A673 (cell line): ENCODE measurements around the gene TFDP1. TPM values are rescaled to one million over a fixed set of nuclear protein-coding genes. Genes with fewer than 3 reads are reported as not detected.

Experiments
- BruUV-seq: library from RNA; stranded (reverse); fragments of 400-500 nt; replicated peaks from 2 replicates; lab custom pipeline; 2021; lab: Mats Ljungman, UMichigan
- CTCF ChIA-PET: fragments of 300-600 bp; sonication (Branson Sonifier 250); formaldehyde crosslinking; loops from one replicate; lab custom pipeline; 2022; ENCODE audit warnings: antibody characterized with exemption; lab: Charles Lee
- POLR2A ChIA-PET: fragments of 300-600 bp; sonication (Branson Sonifier 250); formaldehyde crosslinking; loops from one replicate; lab custom pipeline; 2022; ENCODE audit warnings: antibody characterized with exemption; ENCODE audit not compliant: low non-redundant PET; lab: Charles Lee
- DNase-seq: peaks from one replicate; pipeline ENCODE4 v3.0.0-alpha.2; 2015; ENCODE audit warnings: low spot score
- H3K27ac ChIP-seq: fragments of 200-600 bp; sonication (generic); 2 replicates; pipeline ENCODE4 v1.5.1; 2016; ENCODE audit warnings: mixed run types, low read depth, mild to moderate bottlenecking, mixed read lengths, antibody characterized with exemption, low read length; ENCODE audit not compliant: poor library complexity, severe bottlenecking
- H3K27me3 ChIP-seq: fragments of 200-600 bp; sonication (generic); replicated peaks from 2 replicates; pipeline ENCODE4 v1.6.1; 2017; ENCODE audit warnings: mixed run types, low read depth, mild to moderate bottlenecking, mixed read lengths, antibody characterized with exemption, low read length; ENCODE audit not compliant: insufficient read depth, poor library complexity
- H3K36me3 ChIP-seq: fragments of 200-600 bp; sonication (generic); 2 replicates; pipeline ENCODE4 v1.6.1; 2016; ENCODE audit warnings: mixed run types, mild to moderate bottlenecking, mixed read lengths, antibody characterized with exemption, low read length; ENCODE audit not compliant: insufficient read depth, poor library complexity, severe bottlenecking
- H3K4me1 ChIP-seq: fragments of 200-600 bp; sonication (generic); 2 replicates; pipeline ENCODE4 v1.6.1; 2017; ENCODE audit warnings: mixed run types, mild to moderate bottlenecking, mixed read lengths, antibody characterized with exemption, low read length; ENCODE audit not compliant: insufficient read depth, poor library complexity, severe bottlenecking
- H3K4me3 ChIP-seq: fragments of 200-600 bp; sonication (generic); 2 replicates; pipeline ENCODE4 v1.5.1; 2016; ENCODE audit warnings: low read depth, mixed run types, mild to moderate bottlenecking, mixed read lengths, low read length; ENCODE audit not compliant: poor library complexity, severe bottlenecking
- H3K9me3 ChIP-seq: fragments of 200-600 bp; sonication (generic); 2 replicates; pipeline ENCODE4 v1.6.1; 2016; ENCODE audit warnings: mixed run types, low read depth, mild to moderate bottlenecking, mixed read lengths, antibody characterized with exemption, low read length; ENCODE audit not compliant: poor library complexity, severe bottlenecking
- EZH2 ChIP-seq: fragments of 200-600 bp; sonication (generic); IDR thresholded peaks from 2 replicates; pipeline ENCODE4 v1.6.1; 2017; ENCODE audit warnings: borderline replicate concordance, low read depth, mild to moderate bottlenecking, mixed read lengths, antibody characterized with exemption, low read length; ENCODE audit not compliant: poor library complexity, severe bottlenecking
- intact Hi-C: fragments of 100-400 bp; cut with micrococcal nuclease; formaldehyde crosslinking; loops from one replicate; pipeline ENCODE4 v1.10.0; 2022; ENCODE audit not compliant: unreplicated experiment
- total RNA-seq: library from RNA; stranded (reverse); gene quantifications from 2 replicates; pipeline ENCODE4 v1.2.3, GENCODE V29; 2021
- TF ChIP-seq, protein P1 (sequence below): fragments of 300-800, 200-600 bp; sonication (generic); conservative IDR thresholded peaks from 2 replicates; pipeline ENCODE4 v1.5.1; 2017; ENCODE audit warnings: low read depth, mild to moderate bottlenecking, antibody characterized with exemption, low read length, moderate library complexity, mixed read lengths

TFDP1 gene
- total RNA-seq, 1 experiment from 2014 or later: 153 TPM

DNA sequence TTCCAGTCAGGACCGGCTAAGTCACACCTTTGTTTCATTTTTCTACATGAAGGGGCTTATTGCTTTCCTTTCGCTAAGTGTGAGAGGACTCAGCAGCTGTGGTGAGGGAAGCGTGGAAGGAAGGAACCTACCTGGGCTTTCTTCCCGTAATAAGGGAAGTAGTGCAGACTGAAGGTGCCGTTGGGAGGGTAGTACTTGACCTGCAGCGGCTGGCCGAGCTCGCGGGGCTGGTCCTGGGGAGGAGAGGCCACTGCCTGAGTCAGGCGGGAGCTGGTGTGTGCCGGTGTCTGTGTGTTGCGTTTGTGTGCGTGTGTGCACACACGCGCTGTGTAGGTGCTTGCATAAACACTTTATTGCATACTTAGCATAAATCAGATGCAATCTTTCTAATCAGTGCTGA lies 65.7 kb downstream of the TFDP1 start:
- Histone ChIP-seq H3K4me3 (no peak overlapping the region), H3K36me3 (no peaks in the 10 kb centered on the region), H3K9me3 (no peaks in the 10 kb centered on the region), H3K27me3 (no peaks in the 10 kb centered on the region), H3K27ac (no peak overlapping the region), H3K4me1 (peaks cover 32% of the 10 kb centered on the region)
- no peak for DNase-seq
- no peak for TF ChIP-seq EZH2
- TF ChIP-seq, protein P1, sequence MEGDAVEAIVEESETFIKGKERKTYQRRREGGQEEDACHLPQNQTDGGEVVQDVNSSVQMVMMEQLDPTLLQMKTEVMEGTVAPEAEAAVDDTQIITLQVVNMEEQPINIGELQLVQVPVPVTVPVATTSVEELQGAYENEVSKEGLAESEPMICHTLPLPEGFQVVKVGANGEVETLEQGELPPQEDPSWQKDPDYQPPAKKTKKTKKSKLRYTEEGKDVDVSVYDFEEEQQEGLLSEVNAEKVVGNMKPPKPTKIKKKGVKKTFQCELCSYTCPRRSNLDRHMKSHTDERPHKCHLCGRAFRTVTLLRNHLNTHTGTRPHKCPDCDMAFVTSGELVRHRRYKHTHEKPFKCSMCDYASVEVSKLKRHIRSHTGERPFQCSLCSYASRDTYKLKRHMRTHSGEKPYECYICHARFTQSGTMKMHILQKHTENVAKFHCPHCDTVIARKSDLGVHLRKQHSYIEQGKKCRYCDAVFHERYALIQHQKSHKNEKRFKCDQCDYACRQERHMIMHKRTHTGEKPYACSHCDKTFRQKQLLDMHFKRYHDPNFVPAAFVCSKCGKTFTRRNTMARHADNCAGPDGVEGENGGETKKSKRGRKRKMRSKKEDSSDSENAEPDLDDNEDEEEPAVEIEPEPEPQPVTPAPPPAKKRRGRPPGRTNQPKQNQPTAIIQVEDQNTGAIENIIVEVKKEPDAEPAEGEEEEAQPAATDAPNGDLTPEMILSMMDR: no peak
- intact Hi-C loops: no loop called here
- ChIA-PET POLR2A (no interaction called here), CTCF (no interaction called here)
- BruUV-seq: no TSS peak

DNA sequence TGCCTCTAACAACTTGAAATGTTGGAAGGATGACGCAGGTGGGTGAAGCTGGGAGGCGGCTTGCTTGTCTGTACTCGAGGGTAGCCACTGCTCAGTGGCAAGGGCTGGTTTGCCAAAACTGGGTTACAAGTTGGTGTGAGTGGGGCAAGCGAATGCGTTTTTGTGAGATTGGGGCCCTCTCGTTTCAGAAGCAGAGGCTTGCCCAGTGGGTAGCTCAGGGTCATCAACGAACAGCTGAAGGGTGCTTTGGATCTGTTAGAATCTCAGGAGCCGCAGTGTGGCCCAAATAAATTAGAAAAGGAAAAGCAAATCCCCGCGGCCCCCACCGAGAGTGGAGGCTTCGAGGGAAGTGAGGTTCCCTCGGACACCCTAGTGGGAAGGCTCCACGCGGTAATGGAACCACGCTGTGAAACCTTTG lies 66.2 kb downstream of the TFDP1 start:
- intact Hi-C loops: no loop called here
- no peaks in the 10 kb centered on the region for H3K27me3 ChIP-seq
- no peak overlapping the region for H3K27ac ChIP-seq
- no peak for DNase-seq
- H3K9me3 ChIP-seq: no peaks in the 10 kb centered on the region
- H3K36me3 ChIP-seq: no peaks in the 10 kb centered on the region
- POLR2A ChIA-PET: no interaction called here
- TF ChIP-seq, protein P1: no peak
- TF ChIP-seq EZH2: no peak
- H3K4me3 ChIP-seq: no peak overlapping the region
- H3K4me1 ChIP-seq: peaks cover 32% of the 10 kb centered on the region
- no TSS peak for BruUV-seq
- CTCF ChIA-PET: no interaction called here

DNA sequence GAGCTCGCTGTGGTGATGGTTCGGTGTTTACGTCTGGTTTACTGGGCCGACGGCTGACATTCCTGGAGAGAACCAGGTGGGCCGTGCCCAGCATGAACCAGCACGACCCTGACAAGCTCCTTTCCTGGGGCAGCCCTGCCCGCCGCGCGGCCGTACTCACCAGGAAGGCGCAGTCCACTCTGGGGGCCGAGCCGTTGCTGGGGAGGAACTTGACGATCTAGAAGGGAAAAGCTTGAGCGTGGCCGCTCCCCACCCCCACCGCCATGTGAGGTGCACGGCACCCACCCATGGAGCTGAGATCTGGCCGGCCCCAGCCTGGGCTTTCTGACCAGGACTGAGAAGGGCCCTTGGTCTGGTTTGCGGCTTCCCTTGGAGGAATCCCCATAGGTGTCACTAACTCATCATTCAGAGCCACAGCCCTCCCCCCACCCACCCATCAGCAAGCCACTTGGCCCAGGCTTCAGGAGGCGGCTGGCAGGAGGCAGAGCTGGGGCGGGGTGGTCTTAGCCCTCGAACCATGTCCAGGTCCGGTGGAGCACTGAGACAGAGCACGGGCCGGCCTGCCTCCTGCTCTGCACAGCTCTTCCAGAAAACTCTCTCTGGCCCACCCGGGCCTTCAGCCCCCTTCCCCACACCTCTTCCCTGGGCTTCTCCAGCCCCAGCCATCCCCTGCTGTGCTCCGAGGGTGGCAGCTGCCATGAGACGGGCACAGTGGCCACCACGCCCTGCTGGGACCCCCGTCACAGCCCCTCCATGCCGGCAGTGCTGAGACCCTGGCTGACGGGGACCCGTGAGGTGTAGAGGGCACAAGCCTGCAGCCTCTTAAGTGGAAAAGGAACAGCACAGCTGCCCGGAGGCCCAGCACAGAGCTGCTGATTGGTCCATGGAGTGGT lies 67.2 kb downstream of the TFDP1 start:
- H3K4me1 ChIP-seq: peaks cover 26% of the 10 kb centered on the region
- H3K4me3 ChIP-seq: no peak overlapping the region
- no peak for TF ChIP-seq EZH2
- TF ChIP-seq, protein P1: no peak
- DNase-seq: no peak
- POLR2A ChIA-PET: no interaction called here
- no peaks in the 10 kb centered on the region for H3K36me3 ChIP-seq
- H3K9me3 ChIP-seq: no peaks in the 10 kb centered on the region
- CTCF ChIA-PET: no interaction called here
- H3K27me3 ChIP-seq: no peaks in the 10 kb centered on the region
- BruUV-seq: no TSS peak
- intact Hi-C loops: no loop called here
- H3K27ac ChIP-seq: no peak overlapping the region
